Kidney epithelial cell (primary cell): ENCODE measurements around the gene CHMP2A. TPM values are rescaled to one million over a fixed set of nuclear protein-coding genes. Genes with fewer than 3 reads are reported as not detected.

Experiments used
- DNase-seq: peaks from one replicate; pipeline ENCODE4 v3.0.0-alpha.2; 2010; ENCODE audit warnings: low read depth
- H3K27me3 ChIP-seq: 2 replicates; pipeline ENCODE4 v1.6.0; 2011; ENCODE audit warnings: low read length; ENCODE audit not compliant: control insufficient read depth, insufficient read depth
- H3K36me3 ChIP-seq: 2 replicates; pipeline ENCODE4 v1.5.1; 2011; ENCODE audit warnings: low read length; ENCODE audit not compliant: control insufficient read depth, insufficient read depth
- H3K4me3 ChIP-seq: 2 replicates; pipeline ENCODE4 v1.5.1; 2011; ENCODE audit warnings: low read depth, mild to moderate bottlenecking, control low read depth, low read length
- CTCF ChIP-seq: IDR thresholded peaks from 2 replicates; pipeline ENCODE4 v1.5.1; 2011; ENCODE audit warnings: mild to moderate bottlenecking, moderate library complexity, low read length, control low read depth, inconsistent platforms; ENCODE audit not compliant: insufficient read depth, poor library complexity, severe bottlenecking
- total RNA-seq: library from RNA; depleted of rRNA; stranded (reverse); fragments of >200 nt; gene quantifications from 2 replicates; pipeline ENCODE4 v1.2.3, GENCODE V29; 2015

The CHMP2A gene
- total RNA-seq, 1 donor from 2014 or later: 154 TPM

- H3K27me3 ChIP-seq: no peaks in the 10 kb centered on the region
- DNase-seq: no peak
- H3K4me3 ChIP-seq: no peak overlapping the region
These were observed 1.2 kb upstream of the CHMP2A start for GRCh38 chr19:58555920-58556621.

GRCh38 chr19:58555369-58555885, 522 bp upstream of the CHMP2A start:
- DNase-seq: no peak
- no peaks in the 10 kb centered on the region for H3K27me3 ChIP-seq
- TF ChIP-seq CTCF: no peak
- peaks cover 3% of the 10 kb centered on the region for H3K36me3 ChIP-seq
- peak overlapping the region; percentile 71 for H3K4me3 ChIP-seq

More at GRCh38 chr19:58555920-58556621, 1.2 kb upstream of the CHMP2A start:
- TF ChIP-seq CTCF: no peak
- H3K36me3 ChIP-seq: peaks cover 2% of the 10 kb centered on the region

GRCh38 chr19:58553799-58554493, 959 bp downstream of the CHMP2A start:
- DNase-seq: no peak
- no peak for TF ChIP-seq CTCF
- Histone ChIP-seq H3K4me3 (peak overlapping the region; percentile 71), H3K27me3 (no peaks in the 10 kb centered on the region), H3K36me3 (peaks cover 8% of the 10 kb centered on the region)

GRCh38 chr19:58552655-58553054, 2.2 kb downstream of the CHMP2A start:
- H3K27me3 ChIP-seq: no peaks in the 10 kb centered on the region
- TF ChIP-seq CTCF: no peak
- H3K36me3 ChIP-seq: peaks cover 15% of the 10 kb centered on the region
- DNase-seq: no peak
- no peak overlapping the region for H3K4me3 ChIP-seq

GRCh38 chr19:58551577-58552471, 3.1 kb downstream of the CHMP2A start:
- H3K36me3 ChIP-seq: peaks cover 17% of the 10 kb centered on the region
- no peak for TF ChIP-seq CTCF
- H3K4me3 ChIP-seq: no peak overlapping the region
- DNase-seq: no peak
- no peaks in the 10 kb centered on the region for H3K27me3 ChIP-seq
